ENCODE data around the gene CSNK2A3.

The CSNK2A3 gene

DNA sequence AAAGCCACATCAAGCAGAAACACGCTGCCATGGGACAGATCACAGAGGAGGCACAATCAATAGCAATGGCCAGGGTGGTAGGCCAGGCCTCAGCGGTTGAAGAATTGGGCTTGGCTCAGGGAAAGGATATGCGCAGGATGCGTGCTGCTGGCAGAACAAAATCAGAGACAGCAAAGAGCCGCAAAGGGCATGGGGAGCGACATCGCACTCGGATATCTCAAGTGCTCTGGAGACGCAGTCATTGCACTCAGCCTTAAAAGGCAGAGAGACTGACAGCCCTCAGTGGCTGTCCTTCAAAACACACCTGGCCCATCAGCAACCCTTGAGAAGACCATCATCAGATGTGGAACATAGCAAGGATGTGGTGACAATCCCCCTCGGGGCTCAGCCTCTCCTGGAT, 50.5 kb downstream of the CSNK2A3 start:
- DNase-seq (ENCODE audit: low read depth in 1 of 2, low spot score in 1 of 2): no peak
- Histone ChIP-seq H3K27me3 (ENCODE audit: insufficient read depth, poor library complexity, severe bottlenecking) (no peaks in the 10 kb centered on the region), H3K4me3 (replicated peaks; ENCODE audit: insufficient read depth, low read length) (no peak overlapping the region), H3K27ac (replicated peaks) (no peak overlapping the region)
- TF ChIP-seq SPI1 (IDR thresholded peaks at IDR 0.05; ENCODE audit: borderline replicate concordance, low read depth) (no peak), GABPA (IDR thresholded peaks at IDR 0.05; ENCODE audit: low read depth) (no peak), POLR2AphosphoS5 (IDR thresholded peaks at IDR 0.05; ENCODE audit: low read depth) (no peak)
- TF ChIP-seq, protein P1, sequence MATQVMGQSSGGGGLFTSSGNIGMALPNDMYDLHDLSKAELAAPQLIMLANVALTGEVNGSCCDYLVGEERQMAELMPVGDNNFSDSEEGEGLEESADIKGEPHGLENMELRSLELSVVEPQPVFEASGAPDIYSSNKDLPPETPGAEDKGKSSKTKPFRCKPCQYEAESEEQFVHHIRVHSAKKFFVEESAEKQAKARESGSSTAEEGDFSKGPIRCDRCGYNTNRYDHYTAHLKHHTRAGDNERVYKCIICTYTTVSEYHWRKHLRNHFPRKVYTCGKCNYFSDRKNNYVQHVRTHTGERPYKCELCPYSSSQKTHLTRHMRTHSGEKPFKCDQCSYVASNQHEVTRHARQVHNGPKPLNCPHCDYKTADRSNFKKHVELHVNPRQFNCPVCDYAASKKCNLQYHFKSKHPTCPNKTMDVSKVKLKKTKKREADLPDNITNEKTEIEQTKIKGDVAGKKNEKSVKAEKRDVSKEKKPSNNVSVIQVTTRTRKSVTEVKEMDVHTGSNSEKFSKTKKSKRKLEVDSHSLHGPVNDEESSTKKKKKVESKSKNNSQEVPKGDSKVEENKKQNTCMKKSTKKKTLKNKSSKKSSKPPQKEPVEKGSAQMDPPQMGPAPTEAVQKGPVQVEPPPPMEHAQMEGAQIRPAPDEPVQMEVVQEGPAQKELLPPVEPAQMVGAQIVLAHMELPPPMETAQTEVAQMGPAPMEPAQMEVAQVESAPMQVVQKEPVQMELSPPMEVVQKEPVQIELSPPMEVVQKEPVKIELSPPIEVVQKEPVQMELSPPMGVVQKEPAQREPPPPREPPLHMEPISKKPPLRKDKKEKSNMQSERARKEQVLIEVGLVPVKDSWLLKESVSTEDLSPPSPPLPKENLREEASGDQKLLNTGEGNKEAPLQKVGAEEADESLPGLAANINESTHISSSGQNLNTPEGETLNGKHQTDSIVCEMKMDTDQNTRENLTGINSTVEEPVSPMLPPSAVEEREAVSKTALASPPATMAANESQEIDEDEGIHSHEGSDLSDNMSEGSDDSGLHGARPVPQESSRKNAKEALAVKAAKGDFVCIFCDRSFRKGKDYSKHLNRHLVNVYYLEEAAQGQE (IDR thresholded peaks at IDR 0.05; ENCODE audit: insufficient replicate concordance, low read depth): no peak
- TF ChIP-seq, protein P2, sequence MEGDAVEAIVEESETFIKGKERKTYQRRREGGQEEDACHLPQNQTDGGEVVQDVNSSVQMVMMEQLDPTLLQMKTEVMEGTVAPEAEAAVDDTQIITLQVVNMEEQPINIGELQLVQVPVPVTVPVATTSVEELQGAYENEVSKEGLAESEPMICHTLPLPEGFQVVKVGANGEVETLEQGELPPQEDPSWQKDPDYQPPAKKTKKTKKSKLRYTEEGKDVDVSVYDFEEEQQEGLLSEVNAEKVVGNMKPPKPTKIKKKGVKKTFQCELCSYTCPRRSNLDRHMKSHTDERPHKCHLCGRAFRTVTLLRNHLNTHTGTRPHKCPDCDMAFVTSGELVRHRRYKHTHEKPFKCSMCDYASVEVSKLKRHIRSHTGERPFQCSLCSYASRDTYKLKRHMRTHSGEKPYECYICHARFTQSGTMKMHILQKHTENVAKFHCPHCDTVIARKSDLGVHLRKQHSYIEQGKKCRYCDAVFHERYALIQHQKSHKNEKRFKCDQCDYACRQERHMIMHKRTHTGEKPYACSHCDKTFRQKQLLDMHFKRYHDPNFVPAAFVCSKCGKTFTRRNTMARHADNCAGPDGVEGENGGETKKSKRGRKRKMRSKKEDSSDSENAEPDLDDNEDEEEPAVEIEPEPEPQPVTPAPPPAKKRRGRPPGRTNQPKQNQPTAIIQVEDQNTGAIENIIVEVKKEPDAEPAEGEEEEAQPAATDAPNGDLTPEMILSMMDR (IDR thresholded peaks at IDR 0.05; ENCODE audit: insufficient read depth, low read length): no peak
